Measurements from ENCODE around the gene CD4. TPM values are rescaled to one million over a fixed set of nuclear protein-coding genes. Genes with fewer than 3 reads are reported as not detected.
A peak's percentile ranks its signal among the peaks of the same experiment; 100 is the strongest.

Gene CD4
- total RNA-seq, 1 donor from 2014 or later = 7.4 TPM

DNA sequence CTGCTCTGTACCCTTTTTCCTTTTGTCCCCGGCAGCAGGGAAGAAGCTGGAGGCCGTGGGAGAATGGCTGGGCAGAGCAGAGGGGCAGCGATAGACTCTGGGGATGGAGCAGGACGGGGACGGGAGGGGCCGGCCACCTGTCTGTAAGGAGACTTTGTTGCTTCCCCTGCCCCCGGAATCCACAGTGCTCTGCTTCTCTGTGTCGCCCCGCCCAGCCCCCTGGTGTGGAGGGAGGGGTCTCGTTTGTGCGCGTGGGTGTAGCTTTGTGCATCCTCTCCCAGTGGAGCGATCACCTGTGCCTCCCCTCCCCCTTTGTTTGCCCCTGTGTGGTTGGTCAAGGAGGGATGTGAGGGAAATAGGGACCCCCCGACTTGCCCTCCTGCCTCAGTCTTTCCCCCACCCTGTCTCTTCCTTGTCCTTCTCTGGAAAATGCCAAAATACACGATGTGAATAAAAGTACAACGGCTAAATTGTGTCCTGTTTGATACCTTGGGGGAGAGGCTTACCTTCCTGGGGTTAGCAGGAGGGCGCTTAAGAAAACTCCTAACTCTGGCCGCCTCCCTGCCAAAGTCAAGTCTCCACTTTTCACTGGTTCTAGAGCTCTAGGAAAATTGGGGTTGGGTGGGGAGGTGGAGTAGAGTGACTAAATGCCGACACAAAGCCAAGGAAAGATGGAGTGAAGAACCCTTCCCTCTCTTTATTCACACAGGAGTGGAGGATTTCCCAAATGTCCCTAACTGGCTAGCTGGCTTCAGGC is 77.0 kb downstream of the CD4 start:
- TF ChIP-seq, protein P1, sequence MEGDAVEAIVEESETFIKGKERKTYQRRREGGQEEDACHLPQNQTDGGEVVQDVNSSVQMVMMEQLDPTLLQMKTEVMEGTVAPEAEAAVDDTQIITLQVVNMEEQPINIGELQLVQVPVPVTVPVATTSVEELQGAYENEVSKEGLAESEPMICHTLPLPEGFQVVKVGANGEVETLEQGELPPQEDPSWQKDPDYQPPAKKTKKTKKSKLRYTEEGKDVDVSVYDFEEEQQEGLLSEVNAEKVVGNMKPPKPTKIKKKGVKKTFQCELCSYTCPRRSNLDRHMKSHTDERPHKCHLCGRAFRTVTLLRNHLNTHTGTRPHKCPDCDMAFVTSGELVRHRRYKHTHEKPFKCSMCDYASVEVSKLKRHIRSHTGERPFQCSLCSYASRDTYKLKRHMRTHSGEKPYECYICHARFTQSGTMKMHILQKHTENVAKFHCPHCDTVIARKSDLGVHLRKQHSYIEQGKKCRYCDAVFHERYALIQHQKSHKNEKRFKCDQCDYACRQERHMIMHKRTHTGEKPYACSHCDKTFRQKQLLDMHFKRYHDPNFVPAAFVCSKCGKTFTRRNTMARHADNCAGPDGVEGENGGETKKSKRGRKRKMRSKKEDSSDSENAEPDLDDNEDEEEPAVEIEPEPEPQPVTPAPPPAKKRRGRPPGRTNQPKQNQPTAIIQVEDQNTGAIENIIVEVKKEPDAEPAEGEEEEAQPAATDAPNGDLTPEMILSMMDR (IDR thresholded peaks at IDR 0.05; ENCODE audit: borderline replicate concordance) = no peak
- no peaks in the 10 kb centered on the region for H3K9me3 ChIP-seq (replicated peaks)
- DNase-seq = no peak
- intact Hi-C loops (cut with micrococcal nuclease) = no loop called here
- peaks cover 43% of the 10 kb centered on the region for H3K4me1 ChIP-seq
- H3K36me3 ChIP-seq = peaks cover 63% of the 10 kb centered on the region
- peak overlapping the region; percentile 100 for H3K4me3 ChIP-seq
- H3K27ac ChIP-seq (replicated peaks) = peak overlapping the region; percentile 99
- H3K27me3 ChIP-seq (ENCODE audit: low read depth) = no peaks in the 10 kb centered on the region

DNA sequence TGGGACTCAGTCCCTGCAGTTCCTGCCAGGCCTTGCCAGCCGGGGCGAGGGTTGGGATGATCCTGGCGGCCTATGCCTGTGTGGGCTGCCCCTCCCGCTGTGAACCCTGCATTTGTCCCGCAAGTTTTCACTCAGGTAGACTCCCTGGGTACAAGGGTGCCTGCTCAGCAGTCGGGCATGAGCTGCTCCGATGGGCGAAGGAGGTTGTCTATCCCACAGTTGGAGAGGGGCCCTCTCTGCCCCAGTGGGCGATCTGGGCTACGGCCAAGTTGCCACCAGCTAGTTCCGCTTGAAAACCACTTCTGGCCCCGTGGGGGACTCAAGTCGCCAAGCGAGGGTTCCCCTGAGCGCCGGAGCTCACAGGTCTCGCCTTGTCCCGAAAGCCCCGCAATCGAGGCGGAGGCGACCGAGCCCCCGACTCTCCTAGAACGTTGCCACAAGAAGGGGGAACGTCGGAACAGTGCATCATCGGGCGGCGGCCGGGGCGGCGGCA is 77.6 kb downstream of the CD4 start:
- intact Hi-C loops (cut with micrococcal nuclease) = no loop called here
- peak overlapping the region; percentile 99 for H3K27ac ChIP-seq (replicated peaks)
- H3K4me3 ChIP-seq = peak overlapping the region; percentile 100
- peaks cover 60% of the 10 kb centered on the region for H3K36me3 ChIP-seq
- H3K27me3 ChIP-seq (ENCODE audit: low read depth) = no peaks in the 10 kb centered on the region
- no peaks in the 10 kb centered on the region for H3K9me3 ChIP-seq (replicated peaks)
- DNase-seq = no peak
- TF ChIP-seq, protein P1 (IDR thresholded peaks at IDR 0.05; ENCODE audit: borderline replicate concordance) = no peak
- peaks cover 50% of the 10 kb centered on the region for H3K4me1 ChIP-seq

DNA sequence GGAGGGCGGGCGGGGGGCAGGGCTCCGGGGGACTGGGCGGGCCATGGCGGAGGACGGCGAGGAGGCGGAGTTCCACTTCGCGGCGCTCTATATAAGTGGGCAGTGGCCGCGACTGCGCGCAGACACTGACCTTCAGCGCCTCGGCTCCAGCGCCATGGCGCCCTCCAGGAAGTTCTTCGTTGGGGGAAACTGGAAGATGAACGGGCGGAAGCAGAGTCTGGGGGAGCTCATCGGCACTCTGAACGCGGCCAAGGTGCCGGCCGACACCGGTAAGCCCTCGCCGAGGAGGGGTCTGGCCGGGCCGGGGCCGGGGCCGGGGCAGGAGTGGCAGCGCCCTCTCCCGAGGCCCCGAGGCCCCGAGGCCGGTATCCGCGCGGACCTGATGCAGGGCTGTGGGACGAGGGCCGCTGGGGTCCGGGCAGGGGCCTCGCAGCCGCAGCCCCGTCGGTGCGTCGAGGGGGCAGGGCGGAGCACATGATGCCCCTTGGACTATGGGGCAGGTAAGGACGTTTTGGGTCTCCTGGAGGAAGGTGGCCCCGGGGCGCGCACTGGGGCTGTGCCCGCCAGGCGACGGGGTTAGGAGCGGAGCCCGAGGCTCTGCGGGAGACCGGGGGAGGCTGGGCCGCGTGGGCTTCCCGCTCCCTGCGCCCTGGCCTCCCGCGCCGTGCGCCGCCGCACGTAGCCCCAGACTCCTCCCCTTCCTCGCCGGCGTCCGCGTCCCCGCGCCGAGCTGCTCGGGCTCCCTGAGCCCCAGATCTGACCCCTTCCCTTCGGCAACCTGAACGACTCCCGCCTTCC is 78.3 kb downstream of the CD4 start, which contains the start of gene TPI1:
TSS of gene TPI1 (plus strand) at position 119 of the 798 bp plus-strand sequence. CDS start at position 155, 36 bp downstream.
- Histone ChIP-seq H3K4me3 (peak within 1 kb of the TSS; percentile 100), H3K4me1 (peaks cover 56% of the 10 kb centered on the region), H3K27me3 (ENCODE audit: low read depth) (no peaks in the 10 kb centered on the region), H3K9me3 (replicated peaks) (no peaks in the 10 kb centered on the region), H3K27ac (replicated peaks) (peak within 1 kb of the TSS; percentile 99), H3K36me3 (peaks cover 53% of the 10 kb centered on the region)
- DNase-seq = peak; percentile 88
- TF ChIP-seq, protein P1 (IDR thresholded peaks at IDR 0.05; ENCODE audit: borderline replicate concordance) = no peak
- intact Hi-C loops (cut with micrococcal nuclease) = no loop called here

DNA sequence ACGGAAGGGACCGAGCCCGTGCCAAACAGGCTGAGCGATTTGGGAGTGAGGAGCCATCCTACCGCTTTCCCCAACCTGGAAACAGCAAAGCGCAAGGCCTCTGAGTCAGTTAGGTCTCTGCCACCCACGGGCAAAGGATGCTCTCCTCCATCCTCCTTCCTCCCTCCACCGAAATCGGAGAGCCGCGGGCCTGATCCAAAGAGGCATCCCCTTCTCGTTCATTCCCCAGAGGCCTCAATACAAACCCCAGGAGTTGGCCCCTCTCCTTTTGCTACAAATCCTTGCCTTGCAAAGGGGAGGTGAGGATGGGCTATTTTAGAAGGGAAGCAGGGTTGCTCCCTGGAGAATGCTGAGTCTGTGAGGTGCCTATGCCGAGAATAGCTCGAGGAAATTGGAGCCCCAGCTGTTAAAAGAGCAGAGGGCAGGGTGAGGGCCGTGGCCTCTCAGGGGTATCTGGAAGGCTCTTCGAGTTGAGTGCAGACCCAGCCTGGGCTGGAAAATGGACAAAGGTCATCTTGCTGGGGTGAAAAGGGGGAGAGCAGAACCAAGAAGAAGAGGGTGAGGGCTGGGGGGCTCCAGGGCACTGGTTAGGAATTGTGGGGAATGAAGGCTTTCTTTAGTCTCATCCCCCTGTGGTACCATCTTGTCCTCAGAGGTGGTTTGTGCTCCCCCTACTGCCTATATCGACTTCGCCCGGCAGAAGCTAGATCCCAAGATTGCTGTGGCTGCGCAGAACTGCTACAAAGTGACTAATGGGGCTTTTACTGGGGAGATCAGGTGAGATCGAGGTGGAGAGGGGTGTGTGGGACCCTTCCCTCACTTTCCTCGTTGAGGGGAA is 79.1 kb downstream of the CD4 start:
- H3K4me1 ChIP-seq = peaks cover 62% of the 10 kb centered on the region

More for the DNA sequence above, 79.1 kb downstream of the CD4 start:
- intact Hi-C loops (cut with micrococcal nuclease) = no loop called here
- peak overlapping the region; percentile 100 for H3K4me3 ChIP-seq
- DNase-seq = no peak
- H3K27ac ChIP-seq (replicated peaks) = peak overlapping the region; percentile 99
- H3K27me3 ChIP-seq (ENCODE audit: low read depth) = no peaks in the 10 kb centered on the region
- peaks cover 46% of the 10 kb centered on the region for H3K36me3 ChIP-seq
- TF ChIP-seq, protein P1 (IDR thresholded peaks at IDR 0.05; ENCODE audit: borderline replicate concordance) = no peak
- H3K9me3 ChIP-seq (replicated peaks) = no peaks in the 10 kb centered on the region
